Central memory CD8-positive, alpha-beta T cell (primary cell): Measurements from ENCODE around the gene ETAA1.

ENCODE experiments used
- ATAC-seq: fragments of 150-1000 bp; cut with Tn5 transposase; replicated peaks from 2 replicates; pipeline ENCODE4 v1.10.0; 2022; ENCODE audit warnings: mild to moderate bottlenecking, moderate FRiP score, moderate number of reproducible peaks; ENCODE audit not compliant: poor library complexity, severe bottlenecking; ENCODE audit errors: extremely low read depth
- DNase-seq, 2 donors: peaks; one replicate each; pipeline ENCODE4 v3.0.0; 2021; ENCODE audit warnings: low spot score in 2 of 2
- H3K27ac Mint-ChIP-seq: one replicate; pipeline ENCODE4 v1.8.0; 2022; ENCODE audit warnings: low read depth, mild to moderate bottlenecking, moderate library complexity, mixed read lengths
- H3K27me3 Mint-ChIP-seq: one replicate; pipeline ENCODE4 v1.8.0; 2022; ENCODE audit warnings: mixed read lengths
- H3K36me3 Mint-ChIP-seq: one replicate; pipeline ENCODE4 v1.8.0; 2022; ENCODE audit warnings: mild to moderate bottlenecking, moderate library complexity, mixed read lengths; ENCODE audit not compliant: insufficient read depth
- H3K4me1 Mint-ChIP-seq: one replicate; pipeline ENCODE4 v1.8.0; 2022; ENCODE audit warnings: mixed read lengths
- H3K4me3 Mint-ChIP-seq: one replicate; pipeline ENCODE4 v1.8.0; 2022; ENCODE audit warnings: mild to moderate bottlenecking, moderate library complexity, mixed read lengths
- H3K9me3 Mint-ChIP-seq: one replicate; pipeline ENCODE4 v1.8.0; 2022; ENCODE audit warnings: mixed read lengths

Gene ETAA1

DNA sequence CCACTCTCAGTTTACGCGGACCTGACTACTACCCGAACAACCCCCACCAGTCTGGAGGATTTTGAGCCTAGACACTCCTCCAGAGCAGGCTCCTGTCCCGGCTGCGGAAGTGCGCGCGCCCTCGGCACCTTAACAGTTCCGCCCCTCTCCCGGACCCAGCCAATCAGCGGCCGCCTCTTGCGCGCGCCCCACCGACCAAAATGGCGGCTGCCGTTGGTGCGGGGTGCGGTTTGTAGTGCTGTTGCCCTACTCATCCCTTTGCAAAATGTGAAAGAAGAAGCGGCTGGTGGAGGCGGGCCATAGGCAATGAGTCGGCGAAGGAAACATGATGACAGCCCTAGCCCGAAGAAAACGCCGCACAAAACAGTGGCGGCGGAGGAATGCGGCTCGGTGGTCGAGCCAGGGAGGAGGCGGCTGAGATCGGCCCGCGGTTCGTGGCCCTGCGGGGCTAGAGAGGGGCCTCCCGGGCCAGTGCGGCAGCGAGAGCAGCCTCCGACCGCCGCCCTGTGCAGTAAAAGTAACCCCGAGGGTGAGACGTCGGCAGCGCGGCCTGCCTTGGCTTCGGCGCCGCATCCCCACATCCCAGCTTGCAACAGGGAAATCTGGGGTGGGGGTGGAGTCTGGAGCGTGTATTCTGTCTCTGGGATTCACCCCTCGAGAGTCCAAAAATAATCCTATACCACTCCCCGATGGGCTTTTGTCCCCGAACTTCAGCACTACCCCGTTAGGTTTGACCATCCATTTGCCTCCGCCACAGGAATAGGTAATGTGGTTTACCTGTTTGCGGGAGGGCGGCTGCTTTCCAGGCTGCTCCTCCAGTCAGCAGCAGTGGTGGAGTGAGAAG, at the start of gene ETAA1:
Gene ETAA1, plus strand, starts transcription at position 191 of the 844 bp plus-strand sequence. Its CDS starts 116 bp downstream, at position 307.
- Mint-ChIP-seq H3K27me3 (no peaks in the 10 kb centered on the region), H3K36me3 (peaks cover 12% of the 10 kb centered on the region), H3K27ac (peak within 1 kb of the TSS; percentile 98), H3K4me3 (peak within 1 kb of the TSS; percentile 95), H3K9me3 (no peaks in the 10 kb centered on the region), H3K4me1 (peaks cover 13% of the 10 kb centered on the region)
- peak; percentile 87 to 88 for DNase-seq
- ATAC-seq: peak; percentile 96

GRCh38 chr2:67366832-67367412, 30.2 kb upstream of the ETAA1 start:
- ATAC-seq: no peak
- H3K4me3 Mint-ChIP-seq: no peak overlapping the region
- H3K4me1 Mint-ChIP-seq: no peaks in the 10 kb centered on the region
- H3K27ac Mint-ChIP-seq: no peak overlapping the region
- DNase-seq: no peak
- no peaks in the 10 kb centered on the region for H3K9me3 Mint-ChIP-seq
- H3K27me3 Mint-ChIP-seq: peaks cover 19% of the 10 kb centered on the region
- H3K36me3 Mint-ChIP-seq: no peaks in the 10 kb centered on the region

DNA sequence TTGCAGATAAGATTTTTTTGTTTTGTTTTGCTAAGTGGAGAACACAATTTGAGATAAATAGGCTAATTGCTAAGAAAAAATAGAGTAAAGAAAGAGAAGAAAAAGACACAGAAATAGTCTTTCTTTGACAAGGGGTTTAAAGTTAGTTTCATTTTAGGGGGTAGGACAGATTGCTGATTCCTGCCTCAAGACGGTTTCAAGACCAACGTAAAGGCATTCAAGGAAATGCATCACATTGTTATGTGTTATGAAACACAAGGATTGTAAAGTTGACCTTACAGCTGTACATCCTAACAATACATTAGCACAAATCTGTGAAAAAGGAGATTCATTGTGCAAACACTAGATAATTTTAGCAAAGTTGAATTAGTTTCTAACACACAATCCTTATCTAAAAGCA, 22.7 kb upstream of the ETAA1 start:
- Mint-ChIP-seq H3K27ac (no peak overlapping the region), H3K9me3 (no peaks in the 10 kb centered on the region), H3K4me1 (peaks cover 5% of the 10 kb centered on the region), H3K27me3 (peaks cover 20% of the 10 kb centered on the region), H3K36me3 (peaks cover 2% of the 10 kb centered on the region), H3K4me3 (no peak overlapping the region)
- ATAC-seq (no peak), DNase-seq (no peak)

DNA sequence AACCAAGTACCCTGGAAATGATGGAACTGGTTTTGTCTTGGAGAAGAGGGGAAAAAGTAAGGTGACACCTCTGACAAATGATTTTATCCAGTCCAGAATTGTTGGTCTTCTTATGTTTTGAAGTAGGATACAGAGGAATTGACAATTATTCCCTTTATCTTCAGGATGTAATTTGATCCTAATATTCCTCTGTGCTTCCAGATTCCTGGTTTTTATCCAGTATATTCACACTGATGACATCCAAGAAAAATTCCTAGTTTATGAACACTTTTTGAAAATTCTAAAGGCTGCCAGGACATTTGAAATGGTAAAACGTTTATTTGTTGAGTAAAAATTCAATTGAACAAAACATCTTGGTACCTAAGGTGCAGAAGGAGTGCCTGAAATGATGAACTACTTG, 22.2 kb upstream of the ETAA1 start:
- ATAC-seq (no peak), DNase-seq (no peak)
- Mint-ChIP-seq H3K9me3 (no peaks in the 10 kb centered on the region), H3K36me3 (peaks cover 2% of the 10 kb centered on the region), H3K4me3 (no peak overlapping the region), H3K4me1 (peaks cover 5% of the 10 kb centered on the region), H3K27me3 (peaks cover 17% of the 10 kb centered on the region), H3K27ac (no peak overlapping the region)

GRCh38 chr2:67378555-67378954, 18.6 kb upstream of the ETAA1 start:
- peaks cover 5% of the 10 kb centered on the region for H3K4me1 Mint-ChIP-seq
- peaks cover 12% of the 10 kb centered on the region for H3K27me3 Mint-ChIP-seq
- DNase-seq: no peak
- H3K9me3 Mint-ChIP-seq: no peaks in the 10 kb centered on the region
- no peak overlapping the region for H3K4me3 Mint-ChIP-seq
- H3K36me3 Mint-ChIP-seq: peaks cover 2% of the 10 kb centered on the region
- no peak overlapping the region for H3K27ac Mint-ChIP-seq
- no peak for ATAC-seq

- Mint-ChIP-seq H3K27ac (no peak overlapping the region), H3K4me1 (peaks cover 5% of the 10 kb centered on the region), H3K27me3 (peaks cover 7% of the 10 kb centered on the region), H3K9me3 (no peaks in the 10 kb centered on the region), H3K4me3 (no peak overlapping the region), H3K36me3 (peaks cover 2% of the 10 kb centered on the region)
- DNase-seq (no peak), ATAC-seq (no peak)
These were observed 18.1 kb upstream of the ETAA1 start for GRCh38 chr2:67379048-67379447.

GRCh38 chr2:67384123-67384822, 12.9 kb upstream of the ETAA1 start:
- Mint-ChIP-seq H3K27ac (no peak overlapping the region), H3K4me3 (no peak overlapping the region), H3K9me3 (no peaks in the 10 kb centered on the region), H3K27me3 (no peaks in the 10 kb centered on the region), H3K36me3 (no peaks in the 10 kb centered on the region), H3K4me1 (no peaks in the 10 kb centered on the region)
- DNase-seq (no peak), ATAC-seq (no peak)

DNA sequence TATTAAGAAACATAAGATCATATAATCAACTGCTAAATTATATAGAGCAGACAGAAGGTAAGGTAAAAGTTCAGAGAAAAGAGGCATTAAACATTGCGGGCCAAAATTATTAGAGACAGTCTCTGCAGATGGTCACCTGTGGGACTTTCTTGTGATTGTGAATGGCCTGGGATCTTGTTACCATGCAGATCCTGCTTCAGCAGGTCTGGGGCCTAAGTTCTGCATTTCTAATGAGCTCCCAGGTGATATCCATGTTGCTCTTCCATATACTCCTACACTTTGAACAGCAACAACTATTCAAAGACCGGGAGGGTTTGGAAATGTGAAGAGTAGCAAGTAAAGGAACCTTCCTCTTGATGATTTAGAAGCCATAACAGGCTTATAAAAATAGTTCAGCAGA, 8.5 kb upstream of the ETAA1 start:
- Mint-ChIP-seq H3K9me3 (no peaks in the 10 kb centered on the region), H3K27ac (no peak overlapping the region), H3K27me3 (no peaks in the 10 kb centered on the region), H3K36me3 (no peaks in the 10 kb centered on the region), H3K4me1 (no peaks in the 10 kb centered on the region), H3K4me3 (no peak overlapping the region)
- DNase-seq (no peak), ATAC-seq (no peak)

GRCh38 chr2:67389286-67389685, 7.8 kb upstream of the ETAA1 start:
- Mint-ChIP-seq H3K27me3 (no peaks in the 10 kb centered on the region), H3K9me3 (no peaks in the 10 kb centered on the region), H3K4me3 (no peak overlapping the region), H3K27ac (no peak overlapping the region), H3K36me3 (no peaks in the 10 kb centered on the region), H3K4me1 (no peaks in the 10 kb centered on the region)
- DNase-seq: no peak
- no peak for ATAC-seq

- Mint-ChIP-seq H3K4me1 (no peaks in the 10 kb centered on the region), H3K27me3 (no peaks in the 10 kb centered on the region), H3K36me3 (no peaks in the 10 kb centered on the region), H3K27ac (no peak overlapping the region), H3K9me3 (no peaks in the 10 kb centered on the region), H3K4me3 (no peak overlapping the region)
- no peak for ATAC-seq
- no peak for DNase-seq
These were observed 7.3 kb upstream of the ETAA1 start for GRCh38 chr2:67389788-67390187.

GRCh38 chr2:67393237-67393636, 3.9 kb upstream of the ETAA1 start:
- peaks cover 12% of the 10 kb centered on the region for H3K36me3 Mint-ChIP-seq
- peaks cover 13% of the 10 kb centered on the region for H3K4me1 Mint-ChIP-seq
- no peak overlapping the region for H3K27ac Mint-ChIP-seq
- no peak for ATAC-seq
- H3K4me3 Mint-ChIP-seq: no peak overlapping the region
- no peaks in the 10 kb centered on the region for H3K27me3 Mint-ChIP-seq
- DNase-seq: no peak
- no peaks in the 10 kb centered on the region for H3K9me3 Mint-ChIP-seq

DNA sequence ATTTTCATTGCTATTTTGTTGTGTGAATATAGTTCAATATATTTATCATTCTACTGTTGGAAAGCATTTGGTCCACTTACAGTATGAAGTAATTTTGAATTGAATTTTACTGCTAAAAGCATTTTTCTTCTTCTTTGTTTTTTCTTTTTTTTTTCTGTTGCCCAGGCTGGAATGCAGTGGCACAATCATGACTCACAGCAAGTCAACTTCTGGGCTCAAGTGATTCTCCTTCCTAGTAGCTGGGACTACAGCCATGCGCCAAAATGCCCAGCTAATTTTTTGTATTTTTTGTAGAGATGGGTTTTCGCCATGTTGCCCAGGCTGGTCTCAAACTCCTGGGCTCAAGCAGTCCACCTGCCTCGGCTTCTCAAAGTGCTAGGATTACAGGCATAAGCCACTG, 2.4 kb upstream of the ETAA1 start:
- peaks cover 13% of the 10 kb centered on the region for H3K4me1 Mint-ChIP-seq
- H3K27ac Mint-ChIP-seq: no peak overlapping the region
- DNase-seq: no peak
- H3K9me3 Mint-ChIP-seq: no peaks in the 10 kb centered on the region
- no peaks in the 10 kb centered on the region for H3K27me3 Mint-ChIP-seq
- ATAC-seq: no peak
- no peak overlapping the region for H3K4me3 Mint-ChIP-seq
- peaks cover 12% of the 10 kb centered on the region for H3K36me3 Mint-ChIP-seq

- Mint-ChIP-seq H3K4me3 (no peak overlapping the region), H3K4me1 (peaks cover 13% of the 10 kb centered on the region), H3K36me3 (peaks cover 20% of the 10 kb centered on the region), H3K9me3 (no peaks in the 10 kb centered on the region), H3K27ac (no peak overlapping the region), H3K27me3 (no peaks in the 10 kb centered on the region)
- ATAC-seq: no peak
- no peak for DNase-seq
These were observed 2.0 kb downstream of the ETAA1 start for GRCh38 chr2:67399144-67399543.
